ENCODE measurements around the gene SH3D19.

DNA sequence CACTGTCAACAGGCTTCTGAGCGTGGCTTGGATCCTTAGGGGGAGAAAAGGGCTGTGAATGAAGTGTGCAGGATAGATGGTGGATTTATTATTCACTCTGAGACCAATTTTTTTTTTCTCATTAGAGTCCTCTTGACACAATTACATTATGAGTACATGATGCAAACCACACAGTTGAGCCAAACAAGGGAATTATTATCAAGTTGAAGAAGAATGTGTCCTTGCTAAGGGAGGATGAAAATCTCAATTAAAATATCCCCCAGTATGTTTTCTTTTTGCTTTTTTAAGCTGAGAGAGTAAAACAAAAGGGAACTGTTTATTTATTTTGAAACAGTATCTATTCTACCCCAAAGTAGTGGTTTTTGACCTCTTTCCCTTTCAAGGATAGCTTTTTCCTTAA, 185.6 kb downstream of the SH3D19 start:
- TF ChIP-seq CTCF (IDR thresholded peaks at IDR 0.05), result no peak
- TF ChIP-seq POLR2AphosphoS5 (IDR thresholded peaks at IDR 0.05), result no peak
